Cerebellar nuclear complex (tissue), 1 donor: ENCODE data around the gene SLC29A3.

Source experiments
- DNase-seq, 2 experiments: peaks; one replicate each; lab custom pipeline; 2025; lab: John Stamatoyannopoulos, UW

SLC29A3 gene

DNA sequence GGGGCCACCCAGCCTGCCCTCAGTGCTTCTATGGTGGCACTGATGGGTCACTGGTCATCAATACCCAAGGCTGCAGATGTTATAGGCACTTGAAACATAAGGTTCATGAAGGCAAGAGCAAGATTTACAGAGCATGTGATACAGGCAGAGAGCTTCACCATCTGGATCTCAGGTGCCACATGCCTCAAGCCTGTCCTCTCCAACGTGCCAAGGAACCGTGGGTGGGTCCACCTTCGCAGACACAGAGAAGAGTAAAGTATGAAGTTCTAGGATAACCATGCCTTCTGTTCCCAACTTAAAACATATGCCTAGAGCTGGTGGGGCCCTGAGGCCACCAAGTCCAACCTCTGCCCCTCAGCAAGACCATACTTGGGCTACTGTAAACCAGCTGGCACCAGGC, 51.0 kb downstream of the SLC29A3 start:
- no peak for DNase-seq

DNA sequence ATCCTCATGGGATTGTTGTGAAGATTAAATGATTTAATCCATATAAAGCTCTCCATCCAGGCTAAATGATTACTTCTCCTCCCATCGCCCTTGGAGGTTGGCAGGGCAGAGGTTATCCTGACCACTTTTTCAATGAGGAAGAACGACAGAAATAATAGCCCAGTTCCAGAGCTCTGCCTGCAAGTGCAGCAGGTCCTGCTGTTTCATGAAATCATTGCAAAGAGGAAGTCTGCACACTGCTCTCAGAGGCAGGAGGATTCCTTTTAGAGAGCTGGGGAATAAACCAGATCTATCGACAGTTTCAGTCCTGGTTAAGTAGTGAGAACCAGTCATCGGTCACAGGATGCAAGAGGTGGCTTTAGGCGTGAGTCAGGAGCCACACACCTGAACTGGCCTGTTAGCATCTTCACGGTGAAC, 52.7 kb downstream of the SLC29A3 start:
- no peak for DNase-seq

- no peak for DNase-seq
Measured at GRCh38 chr10:71372882-71373495, 53.9 kb downstream of the SLC29A3 start.

- no peak for DNase-seq
Measured at GRCh38 chr10:71374481-71375233, 55.6 kb downstream of the SLC29A3 start.

- no peak for DNase-seq
Measured at GRCh38 chr10:71375952-71376351, 56.9 kb downstream of the SLC29A3 start.

DNA sequence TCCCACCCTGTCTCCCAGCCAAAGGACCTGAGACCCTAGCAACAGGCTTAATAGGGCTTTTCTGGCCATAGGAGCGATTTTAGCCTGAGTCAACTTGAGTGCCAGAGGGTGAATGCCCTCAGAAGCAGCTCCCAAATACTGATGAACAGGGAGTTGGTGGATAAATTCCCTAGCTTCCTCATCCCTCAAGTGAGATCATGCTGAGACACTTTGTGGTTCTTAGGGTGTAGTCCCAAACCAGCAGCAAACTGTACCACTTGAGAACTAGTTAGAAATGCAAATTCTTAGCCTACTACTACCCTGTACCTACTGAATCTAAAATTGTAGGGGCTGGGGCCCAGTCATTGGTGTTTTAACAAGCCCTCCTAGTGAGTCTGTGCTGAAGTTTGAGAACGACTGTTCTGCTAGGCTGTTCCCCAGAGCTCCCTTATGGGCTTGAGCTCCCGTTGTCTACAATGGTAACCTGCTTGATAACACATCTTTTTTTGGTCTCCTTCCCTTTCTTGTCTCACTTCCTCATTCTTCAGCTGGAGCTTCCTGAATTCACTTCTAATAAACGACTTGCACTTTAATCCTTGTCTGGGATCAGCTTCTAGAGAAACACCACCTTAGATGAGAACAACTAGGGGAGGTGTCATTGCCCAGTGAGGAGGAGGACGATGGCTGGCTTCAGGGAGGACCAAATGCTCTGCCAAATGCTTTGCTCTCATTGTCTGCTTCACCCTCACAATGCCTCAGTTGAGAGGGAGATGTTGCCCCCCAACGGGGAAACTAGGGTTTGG, 59.5 kb downstream of the SLC29A3 start:
- no peak for DNase-seq

- no peak for DNase-seq
Measured at GRCh38 chr10:71379118-71379766, 60.2 kb downstream of the SLC29A3 start.

- no peak for DNase-seq
Measured at GRCh38 chr10:71380841-71381240, 61.8 kb downstream of the SLC29A3 start.

DNA sequence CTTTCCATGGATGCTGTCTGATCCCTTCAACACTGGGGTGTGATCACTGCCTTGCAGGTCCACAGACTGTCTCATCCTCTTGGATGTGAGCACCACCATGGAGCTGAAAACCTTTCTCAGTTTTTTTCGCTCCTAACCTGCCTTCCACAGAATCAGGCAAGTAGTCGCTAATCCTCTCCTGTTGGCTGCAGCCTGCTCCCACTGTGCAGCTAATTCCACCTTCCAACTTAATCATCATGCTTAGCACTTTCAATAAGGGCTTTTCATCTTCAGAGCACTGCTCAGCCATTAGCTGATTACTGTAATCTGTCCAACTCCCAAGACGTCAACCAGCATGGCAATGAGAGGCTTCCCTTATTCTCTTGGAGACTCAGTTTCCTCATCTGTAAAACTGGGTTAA, 62.6 kb downstream of the SLC29A3 start:
- no peak for DNase-seq

DNA sequence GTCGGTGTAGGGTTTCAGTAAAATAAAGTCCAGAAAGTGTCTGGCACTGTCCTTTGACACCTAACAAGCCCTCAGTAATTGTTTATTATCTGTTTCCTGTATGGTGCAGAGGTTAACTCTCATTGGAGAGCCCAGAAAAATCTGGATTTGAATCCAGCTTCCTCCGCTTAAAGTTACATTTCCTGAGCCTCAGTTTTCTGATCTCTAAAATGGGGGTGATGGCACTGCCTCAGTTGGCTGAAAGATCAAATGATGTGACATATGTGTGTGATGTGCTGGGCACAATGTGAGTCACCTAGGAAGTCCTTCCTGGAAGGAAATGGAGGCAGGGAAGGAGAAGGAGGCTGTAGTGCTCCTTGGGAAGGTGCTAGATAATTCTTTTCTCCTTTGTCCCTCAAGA, 63.0 kb downstream of the SLC29A3 start:
- no peak for DNase-seq

GRCh38 chr10:71382757-71383156, 63.7 kb downstream of the SLC29A3 start:
- DNase-seq, result no peak

- DNase-seq, result no peak
Measured at GRCh38 chr10:71383972-71384687, 65.1 kb downstream of the SLC29A3 start.

GRCh38 chr10:71388171-71388570, 69.1 kb downstream of the SLC29A3 start:
- no peak for DNase-seq

DNA sequence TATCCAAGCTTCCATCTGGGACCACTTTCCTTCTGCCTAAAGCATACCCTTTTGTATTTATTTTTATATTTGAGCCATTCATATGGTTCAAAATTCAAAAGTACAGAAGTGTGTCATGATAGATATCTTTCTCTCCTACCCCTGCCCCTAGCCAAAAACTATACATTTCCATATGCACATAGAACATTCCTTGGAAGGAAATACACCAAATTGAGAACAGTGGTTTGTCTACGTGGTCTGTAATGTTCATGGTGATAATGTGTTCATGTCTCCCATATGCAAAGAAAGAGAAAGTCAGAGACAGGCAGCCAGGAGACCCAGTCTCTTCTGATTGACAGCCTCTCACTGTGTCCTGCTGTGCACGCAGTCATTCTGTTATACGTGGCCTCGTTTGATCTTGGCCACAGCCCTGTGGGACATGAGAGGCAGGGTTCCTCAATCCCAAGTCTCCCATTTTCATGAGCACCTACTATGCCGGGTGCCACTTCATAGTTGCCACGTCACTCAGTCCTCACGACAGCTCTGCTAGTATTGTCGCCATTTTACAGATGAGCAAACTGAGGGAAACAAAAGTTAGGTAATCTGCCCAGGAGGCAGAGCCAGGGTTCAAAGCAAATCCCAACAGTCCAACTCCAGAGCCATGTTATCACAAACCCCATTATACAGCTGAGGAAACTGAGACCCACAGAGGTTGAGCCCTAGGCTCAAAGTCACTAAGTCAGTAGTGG, 69.7 kb downstream of the SLC29A3 start:
- no peak for DNase-seq

DNA sequence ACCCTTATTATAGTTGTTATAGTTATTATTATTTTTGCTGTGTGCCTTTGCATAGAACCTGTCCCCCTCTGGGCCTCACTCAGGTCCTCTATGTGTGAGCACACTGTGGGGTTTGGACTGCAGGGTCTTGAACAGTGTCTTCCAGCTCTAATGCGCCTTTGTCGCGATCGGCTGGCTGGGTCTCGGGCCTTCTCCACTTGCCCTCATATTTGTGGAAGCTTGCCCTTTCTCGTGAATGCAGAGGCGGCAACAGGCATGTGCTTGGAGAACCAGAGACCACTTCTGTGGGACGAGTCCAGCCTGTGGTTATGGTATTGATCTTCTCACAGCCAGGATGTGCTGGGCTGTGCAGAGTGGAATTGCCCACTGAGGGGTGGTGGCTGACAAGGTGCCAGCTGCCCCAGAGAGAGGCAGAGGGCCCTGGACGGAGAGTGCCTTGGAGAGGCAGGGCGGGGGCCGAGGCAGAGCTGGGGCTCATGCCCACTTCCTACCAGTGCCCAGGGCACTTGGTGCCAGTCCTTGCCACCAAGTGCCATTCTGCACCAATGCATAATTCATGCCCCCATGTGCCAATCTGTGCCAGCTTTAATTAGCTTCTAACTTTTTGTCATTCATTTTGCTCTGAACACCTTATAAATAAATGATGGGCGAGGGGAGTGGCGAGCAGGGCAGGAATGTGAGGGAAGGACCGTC, 70.9 kb downstream of the SLC29A3 start:
- DNase-seq, result no peak

GRCh38 chr10:71390461-71390835, 71.4 kb downstream of the SLC29A3 start:
- no peak for DNase-seq

DNA sequence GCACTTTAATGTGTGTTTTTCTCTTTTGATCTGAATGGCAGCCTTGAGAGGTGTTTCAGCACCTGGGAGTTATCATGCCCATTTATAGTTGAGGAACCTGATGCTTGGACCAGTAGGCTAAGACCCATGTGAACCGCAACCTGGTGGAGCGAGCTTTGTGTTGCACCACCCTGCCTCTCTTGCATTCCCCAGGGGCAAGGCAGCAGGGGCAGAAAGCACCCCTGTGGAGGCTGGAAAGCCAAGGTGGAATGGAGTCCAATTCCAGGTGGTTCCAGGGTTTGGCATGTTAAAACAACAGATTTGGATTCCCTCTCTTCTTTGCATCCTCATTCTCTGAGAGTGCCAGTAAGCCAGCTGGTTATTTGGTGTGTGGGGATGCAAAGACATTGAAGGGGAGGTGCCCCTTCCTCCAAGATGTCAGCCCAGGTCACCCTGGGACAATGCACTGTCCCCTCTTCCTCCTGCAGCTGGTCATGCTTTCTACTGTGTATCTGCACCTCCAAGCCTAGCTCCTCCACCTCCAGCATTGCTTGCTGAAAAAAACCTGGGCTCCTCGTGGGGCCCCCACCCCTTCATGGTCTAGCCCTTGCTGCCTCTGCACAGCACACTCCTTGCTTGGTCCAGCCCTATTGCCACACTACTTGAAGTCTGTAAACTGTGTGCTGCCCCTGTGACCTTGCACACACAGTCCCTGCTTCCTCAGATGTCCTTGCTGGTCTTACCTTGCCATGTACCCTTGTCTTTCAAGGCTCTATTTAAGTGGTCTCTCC, 72.0 kb downstream of the SLC29A3 start:
- no peak for DNase-seq

GRCh38 chr10:71391701-71392100, 72.6 kb downstream of the SLC29A3 start:
- DNase-seq, result peak; percentile 74 to 83

DNA sequence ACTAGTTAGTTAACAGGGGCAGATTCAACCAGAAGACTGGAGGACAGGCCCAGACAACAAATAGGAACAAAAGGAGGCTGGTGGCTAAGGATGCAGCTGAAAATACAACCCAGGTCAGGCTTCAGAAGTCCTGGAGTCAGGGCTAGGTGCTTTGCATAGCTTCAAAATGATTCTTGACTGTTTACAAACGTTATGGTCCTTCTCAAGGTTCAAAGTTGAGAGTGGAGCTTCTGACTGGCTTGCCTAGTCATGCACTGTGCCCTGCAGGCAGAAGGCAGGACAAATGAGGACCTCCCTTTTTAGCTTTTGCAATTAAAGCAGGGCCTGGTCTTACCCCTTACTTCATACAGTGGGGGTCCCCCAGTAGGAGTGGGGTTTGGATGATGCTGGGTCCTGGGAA, 73.2 kb downstream of the SLC29A3 start:
- DNase-seq, result no peak
